H9 (cell line): Measurements from ENCODE around the gene SCTR. TPM values are rescaled to one million over a fixed set of nuclear protein-coding genes. Genes with fewer than 3 reads are reported as not detected.

Experiments
- DNase-seq: peaks from one replicate; pipeline ENCODE4 v3.0.0-alpha.2; 2017
- H2AFZ ChIP-seq: one replicate; pipeline ENCODE4 v1.6.1; 2013; ENCODE audit warnings: mild to moderate bottlenecking, low read length, control low read depth, moderate library complexity
- H2AK5ac ChIP-seq: 2 replicates; pipeline ENCODE4 v1.6.1; 2013; ENCODE audit warnings: low read length, control low read depth, mixed read lengths; ENCODE audit not compliant: insufficient read length
- H2BK120ac ChIP-seq: one replicate; pipeline ENCODE4 v1.6.1; 2013; ENCODE audit warnings: low read depth, mild to moderate bottlenecking, low read length, control low read depth, inconsistent platforms; ENCODE audit not compliant: poor library complexity, severe bottlenecking
- H2BK12ac ChIP-seq: 2 replicates; pipeline ENCODE4 v1.6.1; 2013; ENCODE audit warnings: low read length, control low read depth, mixed read lengths, low read depth; ENCODE audit not compliant: insufficient read length
- H2BK15ac ChIP-seq: 2 replicates; pipeline ENCODE4 v1.6.1; 2013; ENCODE audit warnings: low read depth, low read length, control low read depth
- H2BK20ac ChIP-seq: one replicate; pipeline ENCODE4 v1.6.1; 2013; ENCODE audit warnings: low read depth, mild to moderate bottlenecking, low read length, control low read depth, inconsistent platforms; ENCODE audit not compliant: poor library complexity, severe bottlenecking
- H2BK5ac ChIP-seq: 2 replicates; pipeline ENCODE4 v1.6.1; 2013; ENCODE audit warnings: low read length, control low read depth, mixed read lengths; ENCODE audit not compliant: insufficient read length
- H3K14ac ChIP-seq: 2 replicates; pipeline ENCODE4 v1.6.1; 2013; ENCODE audit warnings: low read length, control low read depth; ENCODE audit not compliant: insufficient read depth
- H3K18ac ChIP-seq: 2 replicates; pipeline ENCODE4 v1.6.1; 2013; ENCODE audit warnings: low read depth, mild to moderate bottlenecking, mixed read lengths, low read length, control low read depth; ENCODE audit not compliant: insufficient read length
- H3K23ac ChIP-seq: 2 replicates; pipeline ENCODE4 v1.6.1; 2013; ENCODE audit warnings: low read length, control low read depth, mixed read lengths, low read depth; ENCODE audit not compliant: insufficient read length
- H3K23me2 ChIP-seq: 2 replicates; pipeline ENCODE4 v1.6.1; 2013; ENCODE audit warnings: low read depth, mild to moderate bottlenecking, mixed read lengths, low read length, control low read depth; ENCODE audit not compliant: insufficient read length, poor library complexity, severe bottlenecking
- H3K27ac ChIP-seq: 2 replicates; pipeline ENCODE4 v1.5.1; 2013; ENCODE audit warnings: low read length, control low read depth, mixed read lengths, low read depth; ENCODE audit not compliant: insufficient read length
- H3K27me3 ChIP-seq: 2 replicates; pipeline ENCODE4 v1.6.1; 2013; ENCODE audit warnings: low read length, control low read depth, inconsistent platforms; ENCODE audit not compliant: insufficient read depth
- H3K4ac ChIP-seq: 2 replicates; pipeline ENCODE4 v1.6.1; 2013; ENCODE audit warnings: low read depth, mild to moderate bottlenecking, control low read depth, inconsistent platforms, low read length, moderate library complexity
- H3K4me1 ChIP-seq: 2 replicates; pipeline ENCODE4 v1.6.1; 2013; ENCODE audit warnings: low read length, control low read depth, inconsistent platforms; ENCODE audit not compliant: insufficient read depth
- H3K4me2 ChIP-seq: 2 replicates; pipeline ENCODE4 v1.6.1; 2013; ENCODE audit warnings: low read length, control low read depth, mixed read lengths; ENCODE audit not compliant: insufficient read length, insufficient read depth
- H3K56ac ChIP-seq: 2 replicates; pipeline ENCODE4 v1.6.1; 2013; ENCODE audit warnings: low read depth, mild to moderate bottlenecking, mixed read lengths, low read length, control low read depth; ENCODE audit not compliant: insufficient read length
- H3K79me1 ChIP-seq: 2 replicates; pipeline ENCODE4 v1.6.1; 2013; ENCODE audit warnings: low read depth, mild to moderate bottlenecking, moderate library complexity, low read length, control low read depth, inconsistent platforms; ENCODE audit not compliant: insufficient read depth, poor library complexity, severe bottlenecking
- H3K79me2 ChIP-seq: 2 replicates; pipeline ENCODE4 v1.6.1; 2013; ENCODE audit warnings: low read length, control low read depth, inconsistent platforms; ENCODE audit not compliant: insufficient read depth
- H3K9ac ChIP-seq: 2 replicates; pipeline ENCODE4 v1.6.1; 2013; ENCODE audit warnings: low read length, control low read depth, mixed read lengths; ENCODE audit not compliant: insufficient read length; ENCODE audit errors: extremely low read depth
- H3K9me3 ChIP-seq: one replicate; pipeline ENCODE4 v1.6.1; 2013; ENCODE audit warnings: low read depth, low read length, inconsistent platforms; ENCODE audit not compliant: control insufficient read depth
- H3T11ph ChIP-seq: one replicate; pipeline ENCODE4 v1.6.1; 2013; ENCODE audit warnings: mild to moderate bottlenecking, low read length, control low read depth, inconsistent platforms
- H4K20me1 ChIP-seq: one replicate; pipeline ENCODE4 v1.6.1; 2013; ENCODE audit not compliant: control insufficient read depth, insufficient read length, insufficient read depth
- H4K5ac ChIP-seq: 2 replicates; pipeline ENCODE4 v1.6.1; 2013; ENCODE audit warnings: low read depth, mild to moderate bottlenecking, mixed read lengths, low read length, control low read depth; ENCODE audit not compliant: insufficient read length
- H4K8ac ChIP-seq: replicated peaks from 2 replicates; pipeline ENCODE4 v1.6.1; 2013; ENCODE audit warnings: low read length, control low read depth, mixed read lengths, low read depth; ENCODE audit not compliant: insufficient read length
- H4K91ac ChIP-seq: 2 replicates; pipeline ENCODE4 v1.6.1; 2013; ENCODE audit warnings: low read depth, mild to moderate bottlenecking, moderate library complexity, mixed read lengths, low read length, control low read depth; ENCODE audit not compliant: insufficient read length
- H3K27ac Mint-ChIP-seq, 3 experiments: 2 replicates in 2 of 3; 3 replicates in 1 of 3; pipeline ENCODE4 v1.8.0; 2020 to 2021; ENCODE audit warnings: mixed read lengths in 3 of 3, mild to moderate bottlenecking in 1 of 3, moderate library complexity in 1 of 3
- H3K27me3 Mint-ChIP-seq: 2 replicates; pipeline ENCODE4 v1.8.0; 2021; ENCODE audit warnings: low read depth, mild to moderate bottlenecking, moderate library complexity, mixed read lengths
- H3K36me3 Mint-ChIP-seq, 3 experiments: 2 replicates in 2 of 3; 3 replicates in 1 of 3; pipeline ENCODE4 v1.8.0; 2020 to 2021; ENCODE audit warnings: low read depth in 3 of 3, mixed read lengths in 3 of 3; ENCODE audit not compliant: insufficient read depth in 1 of 3
- H3K4me1 Mint-ChIP-seq, 2 experiments: 2 replicates each; pipeline ENCODE4 v1.8.0; 2020; ENCODE audit warnings: mixed read lengths in 2 of 2
- H3K4me3 Mint-ChIP-seq, 2 experiments: 2 replicates in 1 of 2; 3 replicates in 1 of 2; pipeline ENCODE4 v1.8.0; 2020 to 2021; ENCODE audit warnings: mild to moderate bottlenecking in 2 of 2, mixed read lengths in 2 of 2, moderate library complexity in 1 of 2
- H3K9me3 Mint-ChIP-seq, 2 experiments: 2 replicates in 1 of 2; 3 replicates in 1 of 2; pipeline ENCODE4 v1.8.0; 2020; ENCODE audit warnings: mild to moderate bottlenecking in 2 of 2, mixed read lengths in 2 of 2, moderate library complexity in 1 of 2
- CTCF ChIP-seq: fragments of 200-600 bp; sonication (generic); conservative IDR thresholded peaks from 3 replicates; pipeline ENCODE4 v1.8.0; 2021; ENCODE audit warnings: antibody characterized with exemption, mild to moderate bottlenecking
- total RNA-seq: library from RNA; stranded (reverse); gene quantifications from 2 replicates; pipeline ENCODE4 v1.2.1, GENCODE V29; 2021

The SCTR gene
- total RNA-seq, 1 experiment from 2014 or later: not detected

- Histone ChIP-seq H3K4me1 (0 out of 2 replicates have a peak, but pooled peaks cover 2% of the 10 kb centered on the region), H3K79me2 (no peaks in the 10 kb centered on the region), H3T11ph (no peak overlapping the region), H4K8ac (no peak overlapping the region), H2BK20ac (no peak overlapping the region), H3K18ac (no peak overlapping the region), H2AK5ac (no peak overlapping the region), H2BK12ac (no peak overlapping the region), H3K4me2 (no peak overlapping the region), H3K23ac (no peak overlapping the region), H3K56ac (no peak overlapping the region), H3K23me2 (no peaks in the 10 kb centered on the region), H2BK5ac (no peak overlapping the region), H3K27me3 (no peaks in the 10 kb centered on the region), H4K20me1 (no peaks in the 10 kb centered on the region), H4K5ac (no peak overlapping the region), H3K14ac (no peak overlapping the region), H3K4ac (no peak overlapping the region), H3K79me1 (no peaks in the 10 kb centered on the region), H2BK15ac (no peak overlapping the region), H3K27ac (no peak overlapping the region), H4K91ac (no peak overlapping the region), H2BK120ac (no peak overlapping the region), H3K9ac (no peak overlapping the region), H3K9me3 (no peaks in the 10 kb centered on the region), H2AFZ (no peak overlapping the region)
- Mint-ChIP-seq H3K4me1 (peaks cover 26 to 30% of the 10 kb centered on the region in 2 experiments), H3K27me3 (peaks cover 18% of the 10 kb centered on the region), H3K4me3 (no peak overlapping the region), H3K9me3 (peaks cover 12 to 28% of the 10 kb centered on the region in 2 experiments), H3K36me3 (peaks cover 0 to 19% (median 9%) of the 10 kb centered on the region in 3 experiments), H3K27ac (no peak overlapping the region)
- no peak for TF ChIP-seq CTCF
- DNase-seq: no peak
Measured at GRCh38 chr2:119421741-119422140, 102.5 kb downstream of the SCTR start.
